HepG2 (cell line): ENCODE data around the gene SLX4. TPM values are rescaled to one million over a fixed set of nuclear protein-coding genes. Genes with fewer than 3 reads are reported as not detected.

Experiments used
- AKAP8 ChIP-seq: sonication (generic); formaldehyde crosslinking; IDR thresholded peaks from 2 replicates; pipeline ENCODE4 v1.5.1; 2020; ENCODE audit warnings: mild to moderate bottlenecking, missing genetic modification reagents
- ARID4A ChIP-seq: sonication (generic); formaldehyde crosslinking; IDR thresholded peaks from 2 replicates; pipeline ENCODE4 v1.5.0; 2020; ENCODE audit warnings: mild to moderate bottlenecking, missing genetic modification reagents, borderline replicate concordance
- CBX1 ChIP-seq: IDR thresholded peaks from one replicate; pipeline ENCODE4 v1.6.1; 2016; ENCODE audit warnings: antibody characterized with exemption, low read depth
- CTCF ChIP-seq: sonication (generic); formaldehyde crosslinking; IDR thresholded peaks from 2 replicates; pipeline ENCODE4 v1.5.0; 2020; ENCODE audit warnings: mild to moderate bottlenecking, missing genetic modification reagents, moderate library complexity
- MEF2D ChIP-seq: sonication (generic); formaldehyde crosslinking; IDR thresholded peaks from 2 replicates; pipeline ENCODE4 v1.5.1; 2020; ENCODE audit warnings: mild to moderate bottlenecking, missing genetic modification reagents
- MIXL1 ChIP-seq: IDR thresholded peaks from 2 replicates; pipeline ENCODE4 v1.6.1; 2016
- PAXIP1 ChIP-seq: sonication (generic); formaldehyde crosslinking; conservative IDR thresholded peaks from 2 replicates; pipeline ENCODE4 v1.4.0; 2020; ENCODE audit warnings: mild to moderate bottlenecking, missing genetic modification reagents, moderate library complexity
- PITX1 ChIP-seq: sonication (generic); formaldehyde crosslinking; IDR thresholded peaks from 2 replicates; pipeline ENCODE4 v1.5.1; 2020; ENCODE audit warnings: mild to moderate bottlenecking, missing genetic modification reagents
- POGZ ChIP-seq: sonication (generic); formaldehyde crosslinking; IDR thresholded peaks from 2 replicates; pipeline ENCODE4 v1.4.0; 2020; ENCODE audit warnings: mild to moderate bottlenecking, missing genetic modification reagents
- RBFOX2 ChIP-seq: fragments of 200-400 bp; formaldehyde crosslinking; IDR thresholded peaks from 2 replicates; pipeline ENCODE4 v1.6.1; 2017; ENCODE audit warnings: low read depth, mild to moderate bottlenecking, low read length
- RBM22 ChIP-seq: fragments of 200-400 bp; formaldehyde crosslinking; optimal IDR thresholded peaks from 2 replicates; pipeline ENCODE3; 2017; ENCODE audit warnings: mild to moderate bottlenecking, low read length, moderate library complexity
- REPIN1 ChIP-seq: sonication (generic); formaldehyde crosslinking; IDR thresholded peaks from 2 replicates; pipeline ENCODE4 v1.8.0; 2022; ENCODE audit warnings: missing genetic modification reagents, low read depth, mild to moderate bottlenecking, borderline replicate concordance
- RFXAP ChIP-seq: sonication (generic); formaldehyde crosslinking; IDR thresholded peaks from 2 replicates; pipeline ENCODE4 v1.4.0; 2020; ENCODE audit warnings: missing genetic modification reagents, borderline replicate concordance
- TBX2 ChIP-seq: sonication (generic); formaldehyde crosslinking; IDR thresholded peaks from 2 replicates; pipeline ENCODE4 v1.5.0; 2020; ENCODE audit warnings: missing genetic modification reagents, mild to moderate bottlenecking, borderline replicate concordance
- ZBTB21 ChIP-seq: sonication (generic); formaldehyde crosslinking; IDR thresholded peaks from 2 replicates; pipeline ENCODE4 v1.4.0; 2020; ENCODE audit warnings: missing genetic modification reagents
- ZNF136 ChIP-seq: sonication (generic); formaldehyde crosslinking; IDR thresholded peaks from 2 replicates; pipeline ENCODE4 v1.8.1; 2022; ENCODE audit warnings: low read depth, mild to moderate bottlenecking, moderate library complexity, missing genetic modification reagents
- ZNF18 ChIP-seq: sonication (generic); formaldehyde crosslinking; IDR thresholded peaks from 2 replicates; pipeline ENCODE4 v1.8.0; 2022; ENCODE audit warnings: mild to moderate bottlenecking, missing genetic modification reagents; ENCODE audit not compliant: insufficient replicate concordance
- ZNF768 ChIP-seq: sonication (generic); formaldehyde crosslinking; IDR thresholded peaks from 2 replicates; pipeline ENCODE4 v1.4.0; 2020; ENCODE audit warnings: missing genetic modification reagents
- polyA plus RNA-seq, 8 experiments: library from polyadenylated mRNA; depleted of rRNA in 3 of 8; stranded (reverse) in 7 of 8; unstranded in 1 of 8; fragments of >200 nt; fragmentation: Illumina TruSeq in 4 of 8; extraction: Trizol in 4 of 8; gene quantifications; 2 replicates each; pipeline versions ENCODE4 v1.2.1 to v1.2.3, GENCODE V29; 2011 to 2016; ENCODE audit warnings: low read depth in 4 of 8, missing spikeins in 1 of 8, mixed read lengths in 1 of 8; ENCODE audit not compliant: insufficient read depth in 1 of 8
- total RNA-seq, 5 experiments: library from RNA; depleted of rRNA; stranded (reverse); fragments of >200 nt; fragmentation: Illumina TruSeq; extraction: Trizol; gene quantifications; 2 replicates each; pipeline ENCODE4 v1.2.3, GENCODE V29; 2016; ENCODE audit warnings: low read depth in 1 of 5

The SLX4 gene
- total and polyA plus RNA-seq, 2 of the 13 experiments (the other 11 are each of a cell fraction or from before 2014, with no cell fraction given) = 1.1 to 3.6 TPM

GRCh38 chr16:3654249-3654991 is 43.0 kb upstream of the SLX4 start, which contains the start of gene DNASE1 (continued):
- TF ChIP-seq CTCF (CRISPR knock-in tag) (peak; percentile 95), MIXL1 (CRISPR knock-in tag) (no peak; the same call in 1 of the 2 replicates), CBX1 (no peak), ZNF136 (CRISPR knock-in tag) (no peak), ZNF18 (CRISPR knock-in tag) (no peak), POGZ (CRISPR knock-in tag) (peak; percentile 65; the same call in 1 of the 2 replicates), TBX2 (CRISPR knock-in tag) (peak; percentile 77; the same call in 1 of the 2 replicates), ARID4A (CRISPR knock-in tag) (peak; percentile 44; the same call in 1 of the 2 replicates), PAXIP1 (CRISPR knock-in tag) (peak; percentile 61), MEF2D (peak; percentile 59; the same call in 1 of the 2 replicates), RBFOX2 (no peak), AKAP8 (CRISPR knock-in tag) (peak; percentile 80; the same call in 1 of the 2 replicates), ZNF768 (peak; percentile 35; the same call in 1 of the 2 replicates), RBM22 (peak; percentile 81), PITX1 (peak; percentile 78), ZBTB21 (no peak), REPIN1 (peak; percentile 52; the same call in 1 of the 2 replicates), RFXAP (0 out of 2 replicates have a peak, but pooled peaks have one; percentile 55)
